Measurements from ENCODE around the gene CDH22. TPM values are rescaled to one million over a fixed set of nuclear protein-coding genes. Genes with fewer than 3 reads are reported as not detected.

The CDH22 gene
- total RNA-seq, 1 donor from 2014 or later = 0.14 TPM

DNA sequence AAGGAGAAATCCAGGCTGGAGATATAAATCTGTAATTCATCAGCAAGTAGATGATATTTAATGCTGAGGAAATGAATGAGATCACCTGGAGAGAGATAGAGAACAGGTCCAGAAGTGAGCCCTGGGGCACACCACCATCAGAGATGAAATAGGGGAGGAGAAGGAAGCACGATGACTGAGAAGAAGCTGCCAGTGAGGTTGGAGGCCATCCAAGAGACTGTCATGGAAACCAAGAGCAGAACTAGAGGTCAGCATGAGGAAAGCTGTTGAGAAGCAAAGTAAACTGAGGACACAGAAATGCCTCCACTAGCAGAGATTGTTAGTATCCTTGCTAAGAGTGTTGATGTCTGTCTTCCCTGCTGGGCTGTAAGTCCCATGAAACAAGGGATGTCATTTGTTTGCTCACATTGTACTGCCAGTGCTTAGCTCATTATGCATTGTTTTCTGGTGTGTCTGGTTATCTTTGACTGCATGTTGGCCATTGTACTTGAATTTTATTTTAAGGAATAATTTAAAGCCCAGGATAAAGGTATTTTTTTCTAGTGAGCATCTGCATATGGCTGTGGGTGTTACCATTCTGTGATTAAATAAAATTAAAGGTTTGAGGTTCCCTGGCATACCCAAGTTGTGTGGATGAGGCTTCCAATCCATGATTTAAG, 35.8 kb downstream of the CDH22 start:
- Mint-ChIP-seq H3K36me3 (ENCODE audit: insufficient read depth) (no peaks in the 10 kb centered on the region), H3K27me3 (peaks cover 50% of the 10 kb centered on the region), H3K4me1 (ENCODE audit: low read depth) (no peaks in the 10 kb centered on the region), H3K4me3 (ENCODE audit: low read depth) (no peak overlapping the region), H3K9me3 (ENCODE audit: low read depth) (no peaks in the 10 kb centered on the region), H3K27ac (no peak overlapping the region)
- DNase-seq (ENCODE audit: low spot score, unreplicated experiment) = no peak
- TF ChIP-seq, protein P1, sequence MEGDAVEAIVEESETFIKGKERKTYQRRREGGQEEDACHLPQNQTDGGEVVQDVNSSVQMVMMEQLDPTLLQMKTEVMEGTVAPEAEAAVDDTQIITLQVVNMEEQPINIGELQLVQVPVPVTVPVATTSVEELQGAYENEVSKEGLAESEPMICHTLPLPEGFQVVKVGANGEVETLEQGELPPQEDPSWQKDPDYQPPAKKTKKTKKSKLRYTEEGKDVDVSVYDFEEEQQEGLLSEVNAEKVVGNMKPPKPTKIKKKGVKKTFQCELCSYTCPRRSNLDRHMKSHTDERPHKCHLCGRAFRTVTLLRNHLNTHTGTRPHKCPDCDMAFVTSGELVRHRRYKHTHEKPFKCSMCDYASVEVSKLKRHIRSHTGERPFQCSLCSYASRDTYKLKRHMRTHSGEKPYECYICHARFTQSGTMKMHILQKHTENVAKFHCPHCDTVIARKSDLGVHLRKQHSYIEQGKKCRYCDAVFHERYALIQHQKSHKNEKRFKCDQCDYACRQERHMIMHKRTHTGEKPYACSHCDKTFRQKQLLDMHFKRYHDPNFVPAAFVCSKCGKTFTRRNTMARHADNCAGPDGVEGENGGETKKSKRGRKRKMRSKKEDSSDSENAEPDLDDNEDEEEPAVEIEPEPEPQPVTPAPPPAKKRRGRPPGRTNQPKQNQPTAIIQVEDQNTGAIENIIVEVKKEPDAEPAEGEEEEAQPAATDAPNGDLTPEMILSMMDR (IDR thresholded peaks at IDR 0.05; ENCODE audit: unreplicated experiment) = no peak

DNA sequence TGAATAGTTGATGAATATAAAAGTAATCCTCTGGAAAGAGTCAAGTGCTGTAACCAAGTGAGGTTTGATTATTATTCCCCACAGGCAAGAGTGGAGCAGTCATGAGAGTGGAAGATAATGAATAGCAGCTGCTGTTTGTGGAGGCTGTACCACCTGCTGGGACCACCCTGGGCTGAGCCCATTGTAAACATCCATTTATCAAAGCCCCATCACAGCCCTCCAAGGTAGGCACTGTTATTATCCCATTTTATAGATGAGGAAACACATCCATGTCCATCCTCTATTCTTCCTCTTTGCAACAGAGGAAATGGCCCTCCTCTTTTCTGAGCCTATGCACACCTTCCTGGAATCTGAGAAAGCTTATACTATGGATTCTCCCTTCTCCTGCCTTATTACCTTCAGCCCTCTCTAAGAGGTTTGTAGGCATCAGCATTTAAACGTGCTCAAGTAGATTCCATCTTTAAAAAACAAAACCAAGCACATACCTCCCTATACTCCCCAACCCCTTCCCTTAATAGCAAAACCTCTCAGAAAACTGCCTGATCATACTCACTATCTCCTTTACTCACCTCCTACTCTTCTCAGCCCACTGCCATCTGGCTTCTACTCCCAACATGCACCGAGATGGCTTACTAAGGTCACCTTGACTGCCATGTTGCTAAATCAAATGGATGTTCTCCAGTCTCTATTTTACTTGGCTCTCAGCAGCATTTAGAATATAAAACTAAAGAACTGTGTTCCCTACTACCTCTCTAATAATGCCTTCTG, 37.1 kb downstream of the CDH22 start:
- H3K27me3 Mint-ChIP-seq = peaks cover 45% of the 10 kb centered on the region
- H3K4me3 Mint-ChIP-seq (ENCODE audit: low read depth) = no peak overlapping the region
- TF ChIP-seq, protein P1 (IDR thresholded peaks at IDR 0.05; ENCODE audit: unreplicated experiment) = no peak
- H3K4me1 Mint-ChIP-seq (ENCODE audit: low read depth) = no peaks in the 10 kb centered on the region
- no peaks in the 10 kb centered on the region for H3K36me3 Mint-ChIP-seq (ENCODE audit: insufficient read depth)
- H3K9me3 Mint-ChIP-seq (ENCODE audit: low read depth) = no peaks in the 10 kb centered on the region
- H3K27ac Mint-ChIP-seq = no peak overlapping the region
- no peak for DNase-seq (ENCODE audit: low spot score, unreplicated experiment)

DNA sequence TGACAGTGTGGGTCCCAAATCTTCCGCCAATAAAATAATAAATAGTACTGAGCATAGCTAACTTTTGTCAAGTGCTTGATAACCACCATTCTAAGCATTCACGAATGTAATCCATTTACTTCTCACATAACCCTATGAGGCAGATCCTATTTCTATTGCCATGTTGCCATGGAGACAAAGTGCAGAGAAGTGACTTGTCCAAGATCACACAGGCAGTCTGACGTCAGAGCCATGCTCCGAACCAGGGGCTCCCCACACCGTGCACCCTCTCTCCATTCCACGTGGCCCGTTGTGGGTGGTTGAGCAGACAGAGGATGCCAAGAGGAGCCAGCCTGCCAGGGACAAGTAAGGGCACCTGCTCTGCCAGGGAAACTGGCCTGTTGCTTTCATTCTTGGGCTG, 38.9 kb downstream of the CDH22 start:
- no peak overlapping the region for H3K27ac Mint-ChIP-seq
- no peaks in the 10 kb centered on the region for H3K36me3 Mint-ChIP-seq (ENCODE audit: insufficient read depth)
- peaks cover 36% of the 10 kb centered on the region for H3K27me3 Mint-ChIP-seq
- H3K9me3 Mint-ChIP-seq (ENCODE audit: low read depth) = no peaks in the 10 kb centered on the region
- DNase-seq (ENCODE audit: low spot score, unreplicated experiment) = no peak
- TF ChIP-seq, protein P1 (IDR thresholded peaks at IDR 0.05; ENCODE audit: unreplicated experiment) = no peak
- no peaks in the 10 kb centered on the region for H3K4me1 Mint-ChIP-seq (ENCODE audit: low read depth)
- no peak overlapping the region for H3K4me3 Mint-ChIP-seq (ENCODE audit: low read depth)

DNA sequence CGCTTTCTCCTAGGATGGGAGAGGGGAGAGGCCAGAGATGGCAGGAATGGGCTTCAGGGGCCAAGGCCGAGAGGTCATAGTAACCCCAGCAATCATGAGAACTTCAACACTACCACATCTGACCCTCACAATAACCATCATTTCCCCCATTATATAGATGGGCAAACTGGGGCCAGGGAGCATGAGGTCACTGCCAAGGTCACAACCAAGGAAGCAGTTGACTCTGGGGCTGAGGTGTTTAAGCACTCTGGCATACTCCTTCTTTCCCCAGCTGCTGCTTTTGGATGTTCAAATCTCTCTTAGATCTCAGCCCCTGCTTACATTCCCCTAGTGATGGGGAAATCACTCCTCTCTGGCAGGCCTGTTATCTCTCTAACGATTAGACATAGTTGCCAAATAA, 39.6 kb downstream of the CDH22 start:
- Mint-ChIP-seq H3K27me3 (peaks cover 40% of the 10 kb centered on the region), H3K27ac (no peak overlapping the region), H3K4me3 (ENCODE audit: low read depth) (no peak overlapping the region), H3K4me1 (ENCODE audit: low read depth) (no peaks in the 10 kb centered on the region), H3K9me3 (ENCODE audit: low read depth) (no peaks in the 10 kb centered on the region), H3K36me3 (ENCODE audit: insufficient read depth) (no peaks in the 10 kb centered on the region)
- no peak for DNase-seq (ENCODE audit: low spot score, unreplicated experiment)
- TF ChIP-seq, protein P1 (IDR thresholded peaks at IDR 0.05; ENCODE audit: unreplicated experiment) = no peak

DNA sequence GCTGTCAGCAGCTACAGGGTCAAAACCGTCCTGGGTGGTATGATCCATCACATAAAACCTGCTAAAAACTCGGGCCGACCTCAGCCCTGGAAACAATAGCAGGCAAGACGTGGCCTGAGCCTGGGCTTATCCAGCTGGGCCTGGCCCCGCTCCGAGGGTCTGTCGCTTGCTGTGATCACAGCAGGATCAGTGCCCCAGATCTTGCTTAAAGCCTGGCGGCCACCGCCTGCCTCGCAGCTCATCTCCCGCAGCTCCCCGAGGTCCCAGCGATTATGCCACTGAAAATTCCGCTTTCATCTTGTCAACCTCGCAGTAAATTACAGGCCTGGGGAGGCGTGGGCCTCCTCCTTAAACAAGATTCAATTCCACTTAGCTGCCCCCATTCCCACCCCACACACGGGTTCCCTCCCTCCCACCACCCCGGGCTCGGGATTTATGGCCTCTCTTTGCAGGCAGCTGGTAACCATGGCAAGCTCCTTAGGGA, 40.1 kb downstream of the CDH22 start:
- Mint-ChIP-seq H3K4me3 (ENCODE audit: low read depth) (no peak overlapping the region), H3K4me1 (ENCODE audit: low read depth) (no peaks in the 10 kb centered on the region), H3K27me3 (peaks cover 45% of the 10 kb centered on the region), H3K9me3 (ENCODE audit: low read depth) (no peaks in the 10 kb centered on the region), H3K27ac (no peak overlapping the region), H3K36me3 (ENCODE audit: insufficient read depth) (no peaks in the 10 kb centered on the region)
- TF ChIP-seq, protein P1 (IDR thresholded peaks at IDR 0.05; ENCODE audit: unreplicated experiment) = no peak
- DNase-seq (ENCODE audit: low spot score, unreplicated experiment) = no peak

Measured in progenitor cell of endocrine pancreas (in vitro differentiated cells).